Fibroblast of lung (primary cell): ENCODE measurements around the gene ACSS1. TPM values are rescaled to one million over a fixed set of nuclear protein-coding genes. Genes with fewer than 3 reads are reported as not detected.

ENCODE experiments used
- DNase-seq, 2 donors: peaks; one replicate each; pipeline versions ENCODE4 v3.0.0 to v3.0.0-alpha.2; 2010; ENCODE audit warnings: low read depth in 2 of 2
- H2AFZ ChIP-seq: 2 replicates; pipeline ENCODE4 v1.5.1; 2012; ENCODE audit warnings: low read length, control low read depth, inconsistent platforms
- H3K27ac ChIP-seq: 2 replicates; pipeline ENCODE4 v1.5.1; 2011; ENCODE audit warnings: low read length, control low read depth; ENCODE audit not compliant: insufficient read depth
- H3K27me3 ChIP-seq: 2 replicates; pipeline ENCODE4 v1.5.1; 2011; ENCODE audit warnings: mild to moderate bottlenecking, low read length; ENCODE audit not compliant: control insufficient read depth, insufficient read depth
- H3K36me3 ChIP-seq: 2 replicates; pipeline ENCODE4 v1.5.1; 2011; ENCODE audit warnings: low read length; ENCODE audit not compliant: control insufficient read depth, insufficient read depth
- H3K4me1 ChIP-seq: 2 replicates; pipeline ENCODE4 v1.5.1; 2011; ENCODE audit warnings: low read length; ENCODE audit not compliant: control insufficient read depth, insufficient read depth; ENCODE audit errors: extremely low read depth
- H3K4me2 ChIP-seq: 2 replicates; pipeline ENCODE4 v1.5.1; 2011; ENCODE audit warnings: low read length, control low read depth; ENCODE audit not compliant: insufficient read depth; ENCODE audit errors: extremely low read depth
- H3K4me3 ChIP-seq, 4 experiments: fragments of 200-600 bp in 1 of 4; sonication (generic) in 1 of 4; replicated peaks in 1 of 4; 2 replicates each; pipeline ENCODE4 v1.5.1; 2011 to 2016; ENCODE audit warnings: low read length in 4 of 4, low read depth in 3 of 4, mild to moderate bottlenecking in 3 of 4, control low read depth in 2 of 4, inconsistent platforms in 1 of 4, mixed read lengths in 1 of 4; ENCODE audit not compliant: insufficient read depth in 1 of 4; ENCODE audit errors: control extremely low read depth in 1 of 4
- H3K79me2 ChIP-seq: 2 replicates; pipeline ENCODE4 v1.5.1; 2012; ENCODE audit warnings: mild to moderate bottlenecking, low read length, inconsistent platforms; ENCODE audit not compliant: control insufficient read depth, insufficient read depth
- H3K9ac ChIP-seq: 2 replicates; pipeline ENCODE4 v1.5.1; 2011; ENCODE audit warnings: mild to moderate bottlenecking, low read length, control low read depth; ENCODE audit not compliant: insufficient read depth
- H3K9me3 ChIP-seq: 2 replicates; pipeline ENCODE4 v1.5.1; 2012; ENCODE audit warnings: low read depth, low read length; ENCODE audit not compliant: control insufficient read depth, insufficient read depth
- H4K20me1 ChIP-seq: 2 replicates; pipeline ENCODE4 v1.5.1; 2011; ENCODE audit warnings: low read length; ENCODE audit not compliant: control insufficient read depth, insufficient read depth; ENCODE audit errors: extremely low read depth
- EZH2 ChIP-seq: IDR thresholded peaks from 2 replicates; pipeline ENCODE4 v1.5.1; 2012; ENCODE audit warnings: low read length, control low read depth, mild to moderate bottlenecking; ENCODE audit errors: missing control alignments
- polyA plus RNA-seq, 2 donors: library from polyadenylated mRNA; depleted of rRNA in 1 of 2; stranded (reverse) in 1 of 2; unstranded in 1 of 2; fragments of >200 nt; gene quantifications; 2 replicates each; pipeline ENCODE4 v1.2.1, GENCODE V29; 2011 to 2012; ENCODE audit warnings: missing spikeins in 1 of 2
- total RNA-seq: library from RNA; depleted of rRNA; stranded (reverse); fragments of >200 nt; gene quantifications from 2 replicates; pipeline ENCODE4 v1.2.1, GENCODE V29; 2014
- TF ChIP-seq, protein P1 (sequence below), 2 donors: IDR thresholded peaks in 1 of 2; conservative IDR thresholded peaks in 1 of 2; 1 replicate in 1 of 2; 2 replicates in 1 of 2; pipeline ENCODE4 v1.5.1; 2011 to 2012; ENCODE audit warnings: low read length in 2 of 2, control low read depth in 1 of 2, inconsistent platforms in 1 of 2, low read depth in 1 of 2, mild to moderate bottlenecking in 1 of 2

Gene ACSS1
- total and polyA plus RNA-seq, 2 donors (not counting 1 experiment from before 2014, with no cell fraction given) = 1.3 to 3.4 TPM

GRCh38 chr20:25044261-25044560, 13.7 kb downstream of the ACSS1 start:
- peaks cover 10% of the 10 kb centered on the region for H3K4me1 ChIP-seq
- H3K4me2 ChIP-seq = no peak overlapping the region
- no peaks in the 10 kb centered on the region for H3K36me3 ChIP-seq
- no peak overlapping the region for H3K4me3 ChIP-seq
- H3K27me3 ChIP-seq = peaks cover 16% of the 10 kb centered on the region
- DNase-seq = no peak
- no peak overlapping the region for H3K27ac ChIP-seq
- H3K9me3 ChIP-seq = no peaks in the 10 kb centered on the region
- H3K79me2 ChIP-seq = no peaks in the 10 kb centered on the region
- H4K20me1 ChIP-seq = no peaks in the 10 kb centered on the region
- no peak overlapping the region for H2AFZ ChIP-seq
- no peak overlapping the region for H3K9ac ChIP-seq
- TF ChIP-seq EZH2 = no peak
- TF ChIP-seq, protein P1, sequence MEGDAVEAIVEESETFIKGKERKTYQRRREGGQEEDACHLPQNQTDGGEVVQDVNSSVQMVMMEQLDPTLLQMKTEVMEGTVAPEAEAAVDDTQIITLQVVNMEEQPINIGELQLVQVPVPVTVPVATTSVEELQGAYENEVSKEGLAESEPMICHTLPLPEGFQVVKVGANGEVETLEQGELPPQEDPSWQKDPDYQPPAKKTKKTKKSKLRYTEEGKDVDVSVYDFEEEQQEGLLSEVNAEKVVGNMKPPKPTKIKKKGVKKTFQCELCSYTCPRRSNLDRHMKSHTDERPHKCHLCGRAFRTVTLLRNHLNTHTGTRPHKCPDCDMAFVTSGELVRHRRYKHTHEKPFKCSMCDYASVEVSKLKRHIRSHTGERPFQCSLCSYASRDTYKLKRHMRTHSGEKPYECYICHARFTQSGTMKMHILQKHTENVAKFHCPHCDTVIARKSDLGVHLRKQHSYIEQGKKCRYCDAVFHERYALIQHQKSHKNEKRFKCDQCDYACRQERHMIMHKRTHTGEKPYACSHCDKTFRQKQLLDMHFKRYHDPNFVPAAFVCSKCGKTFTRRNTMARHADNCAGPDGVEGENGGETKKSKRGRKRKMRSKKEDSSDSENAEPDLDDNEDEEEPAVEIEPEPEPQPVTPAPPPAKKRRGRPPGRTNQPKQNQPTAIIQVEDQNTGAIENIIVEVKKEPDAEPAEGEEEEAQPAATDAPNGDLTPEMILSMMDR (conservative IDR thresholded peaks at IDR 0.05 in 1 of 2, IDR thresholded peaks at IDR 0.05 in 1 of 2; ENCODE audit: low read depth in 1 of 2, low read length in 2 of 2) = no peak

GRCh38 chr20:25043499-25044260, 14.3 kb downstream of the ACSS1 start:
- H3K27me3 ChIP-seq = peaks cover 14% of the 10 kb centered on the region
- DNase-seq = no peak
- H3K79me2 ChIP-seq = no peaks in the 10 kb centered on the region
- peaks cover 10% of the 10 kb centered on the region for H3K4me1 ChIP-seq
- H3K9ac ChIP-seq = no peak overlapping the region
- H3K36me3 ChIP-seq = no peaks in the 10 kb centered on the region
- H3K9me3 ChIP-seq = no peaks in the 10 kb centered on the region
- no peak overlapping the region for H2AFZ ChIP-seq
- no peak overlapping the region for H3K4me2 ChIP-seq
- H4K20me1 ChIP-seq = no peaks in the 10 kb centered on the region
- TF ChIP-seq EZH2 = no peak
- TF ChIP-seq, protein P1 (conservative IDR thresholded peaks at IDR 0.05 in 1 of 2, IDR thresholded peaks at IDR 0.05 in 1 of 2; ENCODE audit: low read depth in 1 of 2, low read length in 2 of 2) = no peak
- H3K4me3 ChIP-seq = no peak overlapping the region
- no peak overlapping the region for H3K27ac ChIP-seq

DNA sequence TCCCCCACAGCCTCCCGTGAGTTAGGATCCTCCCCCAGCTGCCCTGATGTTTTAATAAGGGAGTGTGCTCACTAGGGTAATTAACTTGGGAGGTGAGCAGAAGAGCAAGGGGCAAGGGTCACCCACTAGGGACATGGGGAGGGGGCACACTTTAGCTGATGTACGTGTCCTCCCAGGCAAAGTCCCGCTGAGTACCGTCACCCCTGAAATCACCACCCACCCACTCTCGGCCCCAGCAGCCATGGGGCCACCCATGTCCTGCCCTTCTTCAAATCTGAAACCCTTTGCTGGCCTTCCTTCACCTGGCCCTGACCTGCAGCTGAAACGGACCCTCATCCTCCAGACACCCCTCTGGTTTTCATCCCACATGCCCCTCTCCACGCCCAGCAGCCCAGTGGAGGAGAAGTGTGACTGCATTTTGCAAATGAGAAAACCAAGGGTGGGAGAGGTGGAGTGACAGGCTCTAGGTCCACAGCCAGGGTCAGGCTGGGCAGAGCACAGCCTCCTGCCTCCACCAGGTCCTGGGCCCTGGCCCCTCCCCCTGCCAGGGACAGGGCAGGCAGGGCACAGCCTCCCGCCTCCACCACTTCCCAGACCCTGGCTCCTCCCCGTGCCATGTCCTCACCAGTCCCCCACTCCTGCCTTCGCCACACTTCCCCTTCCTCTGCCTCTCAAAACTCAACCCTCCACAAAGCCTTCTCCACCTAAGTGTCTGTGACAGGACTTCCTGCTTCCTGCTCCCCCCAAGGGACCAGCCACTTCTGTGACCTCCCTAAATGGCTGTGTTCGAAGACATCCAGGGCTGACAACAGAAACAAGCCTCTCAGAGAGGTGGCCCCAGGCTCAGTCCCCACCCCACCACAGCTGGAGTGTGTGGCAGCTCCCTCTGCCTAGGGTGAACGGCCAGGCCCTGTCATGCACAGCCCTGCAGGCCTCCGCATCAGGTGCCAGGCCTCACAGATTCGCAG, 15.1 kb downstream of the ACSS1 start:
- H3K27me3 ChIP-seq = peaks cover 6% of the 10 kb centered on the region
- H3K4me2 ChIP-seq = no peak overlapping the region
- H3K79me2 ChIP-seq = no peaks in the 10 kb centered on the region
- H3K4me3 ChIP-seq = no peak overlapping the region
- H3K27ac ChIP-seq = no peak overlapping the region
- no peaks in the 10 kb centered on the region for H3K36me3 ChIP-seq
- no peak overlapping the region for H2AFZ ChIP-seq
- TF ChIP-seq EZH2 = no peak
- TF ChIP-seq, protein P1 (conservative IDR thresholded peaks at IDR 0.05 in 1 of 2, IDR thresholded peaks at IDR 0.05 in 1 of 2; ENCODE audit: low read depth in 1 of 2, low read length in 2 of 2) = no peak
- no peaks in the 10 kb centered on the region for H4K20me1 ChIP-seq
- H3K9ac ChIP-seq = no peak overlapping the region
- peaks cover 10% of the 10 kb centered on the region for H3K4me1 ChIP-seq
- H3K9me3 ChIP-seq = no peaks in the 10 kb centered on the region
- DNase-seq = no peak
